ENCODE data around the gene SLC4A7. TPM values are rescaled to one million over a fixed set of nuclear protein-coding genes. Genes with fewer than 3 reads are reported as not detected.
"Not testable (repeated sequence)": the region's sequence is repeated elsewhere in the genome, so short reads cannot be mapped to it uniquely, and the experiment has no call there.

Gene SLC4A7
- polyA plus RNA-seq, 12 donors = 11.5 to 22.3 (median 16.2) TPM; not detected in 1

DNA sequence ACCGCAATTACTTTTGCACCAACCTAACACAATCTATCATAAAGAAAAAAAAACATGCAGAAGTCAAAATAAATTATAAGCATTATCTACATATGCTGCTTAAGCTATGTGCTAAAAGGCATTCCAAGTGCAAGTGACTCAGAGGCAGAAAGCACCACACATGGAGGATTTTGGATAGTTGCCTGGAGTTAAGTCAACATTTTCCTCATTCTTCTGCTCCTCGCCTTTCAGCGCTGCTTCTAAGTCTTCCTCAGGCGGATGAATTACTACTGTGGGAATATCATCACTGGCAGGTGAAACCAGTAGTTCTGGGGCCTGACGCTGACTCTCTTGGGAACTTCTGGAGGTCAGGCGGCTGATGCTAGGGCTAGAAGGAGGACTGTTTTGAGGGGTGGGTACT is 53.1 kb downstream of the SLC4A7 start:
- peak; percentile 60 for DNase-seq

DNA sequence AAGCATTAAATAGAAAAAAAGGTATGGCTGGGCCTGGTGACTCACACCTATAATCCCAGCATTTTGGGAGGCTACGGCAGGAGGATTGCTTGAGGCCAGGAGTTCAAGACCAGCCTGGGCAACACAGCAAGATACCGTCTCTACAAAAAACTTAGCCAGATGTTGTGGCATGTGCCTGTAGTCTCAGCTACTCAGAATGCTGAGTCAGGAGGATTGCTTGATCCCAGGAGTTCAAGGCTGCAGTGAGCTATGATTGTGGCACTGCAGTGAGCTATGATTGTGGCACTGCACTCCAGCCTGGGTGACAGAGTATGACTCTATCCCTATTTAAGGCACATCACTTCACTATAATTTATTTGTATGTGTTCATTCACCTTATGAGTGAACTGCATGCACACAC is 54.3 kb downstream of the SLC4A7 start:
- no peak for DNase-seq

GRCh38 chr3:27428446-27428845 is 55.7 kb downstream of the SLC4A7 start:
- DNase-seq = no peak

GRCh38 chr3:27426926-27427325 is 57.3 kb downstream of the SLC4A7 start:
- DNase-seq = no peak

DNA sequence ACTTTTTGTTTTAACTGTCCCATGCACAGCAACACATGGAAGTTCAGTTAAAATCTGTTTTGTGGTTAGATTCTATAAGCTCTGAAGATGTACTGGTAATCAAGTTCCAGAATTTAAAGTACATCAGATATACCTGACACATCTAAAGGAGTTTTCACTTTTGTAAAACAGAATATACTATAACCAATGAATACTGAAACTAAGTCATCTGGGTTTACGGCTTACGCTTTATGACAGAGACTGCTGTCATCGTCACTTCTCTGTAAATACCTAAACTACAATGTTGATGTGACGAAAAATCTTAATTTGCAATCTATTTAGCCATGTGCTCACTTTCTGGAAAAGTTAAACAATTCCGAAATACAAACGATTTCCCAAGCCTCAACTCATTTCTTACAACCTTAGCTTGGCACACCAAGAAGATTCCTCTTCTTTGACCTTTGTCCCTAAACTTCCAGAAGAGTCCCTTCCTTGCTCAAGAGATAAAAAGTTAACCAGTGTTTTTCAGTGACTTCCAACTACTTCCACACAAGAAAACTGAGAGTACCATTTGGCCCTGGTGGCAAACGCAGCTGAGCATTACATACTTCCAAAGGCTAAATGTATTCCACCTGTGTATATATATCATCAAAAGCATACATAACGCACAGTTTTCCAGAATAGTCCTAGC is 58.2 kb downstream of the SLC4A7 start:
- no peak for DNase-seq

GRCh38 chr3:27424812-27425521 is 59.2 kb downstream of the SLC4A7 start:
- DNase-seq = not testable (repeated sequence)

GRCh38 chr3:27423463-27423862 is 60.7 kb downstream of the SLC4A7 start:
- DNase-seq = no peak

- no peak for DNase-seq
These were observed 61.6 kb downstream of the SLC4A7 start for GRCh38 chr3:27422617-27423016.

GRCh38 chr3:27415202-27415601 is 69.0 kb downstream of the SLC4A7 start:
- no peak for DNase-seq

GRCh38 chr3:27392950-27393679 is 91.1 kb downstream of the SLC4A7 start:
- DNase-seq = no peak

- DNase-seq = not testable (repeated sequence)
These were observed 91.8 kb downstream of the SLC4A7 start for GRCh38 chr3:27392414-27392813.

GRCh38 chr3:27391796-27392195 is 92.4 kb downstream of the SLC4A7 start:
- no peak for DNase-seq

DNA sequence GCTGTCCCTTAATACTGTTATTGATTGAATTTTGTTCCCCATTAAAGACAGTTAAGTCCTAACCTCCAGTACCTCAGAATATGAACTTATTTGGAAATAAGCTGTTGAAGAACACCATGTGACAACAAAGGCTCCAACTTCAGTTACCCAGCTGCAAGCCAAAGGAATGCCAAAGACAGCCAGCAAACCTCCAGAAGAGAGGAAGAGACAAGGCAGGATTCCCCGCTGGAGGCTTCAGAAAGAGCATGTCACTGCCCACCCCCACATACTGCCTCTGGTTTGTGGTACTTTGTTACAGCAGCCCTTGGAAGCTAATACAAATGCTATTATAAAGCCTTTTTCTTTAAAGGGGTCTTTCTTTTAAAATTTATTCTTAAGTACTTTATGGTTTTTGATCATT is 96.6 kb downstream of the SLC4A7 start:
- DNase-seq = no peak

GRCh38 chr3:27385504-27385903 is 98.7 kb downstream of the SLC4A7 start:
- DNase-seq = no peak

DNA sequence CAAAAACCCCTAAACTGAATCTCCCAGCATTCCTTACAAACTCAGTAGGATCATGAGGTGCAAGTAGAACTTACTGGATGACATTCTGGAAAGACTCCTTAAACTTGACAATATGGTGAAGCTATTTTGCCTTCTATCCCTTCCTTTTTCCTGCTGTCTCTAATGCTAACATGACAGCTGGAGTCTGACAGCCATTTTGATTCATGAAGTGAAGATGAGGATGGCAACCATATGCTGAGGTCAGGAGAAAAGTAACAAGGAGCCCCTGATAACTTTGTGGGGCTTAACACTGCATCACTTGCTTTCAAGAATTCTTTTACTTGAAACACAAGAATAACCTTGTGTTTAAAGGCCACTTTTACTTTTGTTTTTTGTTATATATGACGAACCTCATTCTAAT is 100.0 kb downstream of the SLC4A7 start:
- no peak for DNase-seq

DNA sequence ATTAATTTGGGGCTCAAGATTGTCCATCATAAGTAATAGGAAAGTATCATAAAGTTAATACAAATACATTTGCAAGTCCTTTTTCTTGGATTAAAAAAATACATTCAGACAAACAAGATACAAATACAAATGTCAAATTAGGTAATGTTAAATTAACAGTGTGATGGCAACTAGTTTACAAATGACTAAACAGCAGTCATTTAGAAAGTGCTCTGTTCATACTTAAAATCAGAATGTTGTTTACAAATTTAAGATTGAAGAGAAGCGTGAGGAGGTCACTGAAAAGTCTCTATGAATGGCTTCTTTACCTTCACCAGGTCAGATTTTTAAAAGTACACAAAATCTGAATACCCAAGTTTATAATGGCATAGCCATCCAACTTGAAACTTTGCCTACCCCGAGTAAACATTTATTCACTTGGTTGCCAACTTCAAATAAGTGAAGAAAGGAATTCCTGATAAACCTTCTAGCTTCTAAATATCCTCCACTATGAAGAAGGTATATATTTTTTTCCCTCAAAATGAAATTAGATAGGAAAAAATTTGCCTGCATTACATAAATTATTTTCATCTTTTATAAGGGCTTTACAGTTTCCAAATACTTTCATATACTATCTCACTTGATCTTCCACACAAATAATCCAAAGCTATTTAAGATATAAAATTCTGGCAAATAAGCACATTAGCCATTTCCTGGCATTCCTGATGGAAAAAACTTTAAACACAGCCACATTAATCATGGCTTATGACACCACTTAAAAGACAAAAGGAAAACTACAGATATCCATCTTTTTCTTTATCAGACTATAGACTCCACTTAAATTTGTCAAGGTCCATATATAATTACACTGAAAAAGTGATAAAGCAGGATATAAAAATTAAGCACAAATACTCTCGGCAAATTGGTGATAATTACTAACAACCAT is 103.5 kb downstream of the SLC4A7 start:
- DNase-seq = no peak

DNA sequence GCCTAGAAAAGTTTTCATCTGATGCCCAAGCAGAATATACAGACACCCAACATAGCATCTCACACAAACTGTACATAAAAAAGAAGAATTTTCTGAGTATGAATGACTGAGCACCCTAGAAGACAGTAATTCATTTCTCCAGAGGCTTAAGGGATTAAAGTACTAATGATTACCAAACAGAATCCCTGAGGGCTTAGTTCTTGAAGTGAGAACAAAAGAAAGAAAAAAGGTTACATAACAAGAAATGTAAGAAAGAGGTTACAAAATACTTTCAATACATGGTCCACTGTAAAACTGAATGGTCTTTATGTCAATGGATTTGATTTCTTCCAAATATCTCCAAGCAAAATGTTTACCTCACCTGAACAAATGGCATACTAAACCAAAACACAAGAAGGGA is 105.9 kb downstream of the SLC4A7 start:
- no peak for DNase-seq

- no peak for DNase-seq
These were observed 107.9 kb downstream of the SLC4A7 start for GRCh38 chr3:27376109-27376772.

DNA sequence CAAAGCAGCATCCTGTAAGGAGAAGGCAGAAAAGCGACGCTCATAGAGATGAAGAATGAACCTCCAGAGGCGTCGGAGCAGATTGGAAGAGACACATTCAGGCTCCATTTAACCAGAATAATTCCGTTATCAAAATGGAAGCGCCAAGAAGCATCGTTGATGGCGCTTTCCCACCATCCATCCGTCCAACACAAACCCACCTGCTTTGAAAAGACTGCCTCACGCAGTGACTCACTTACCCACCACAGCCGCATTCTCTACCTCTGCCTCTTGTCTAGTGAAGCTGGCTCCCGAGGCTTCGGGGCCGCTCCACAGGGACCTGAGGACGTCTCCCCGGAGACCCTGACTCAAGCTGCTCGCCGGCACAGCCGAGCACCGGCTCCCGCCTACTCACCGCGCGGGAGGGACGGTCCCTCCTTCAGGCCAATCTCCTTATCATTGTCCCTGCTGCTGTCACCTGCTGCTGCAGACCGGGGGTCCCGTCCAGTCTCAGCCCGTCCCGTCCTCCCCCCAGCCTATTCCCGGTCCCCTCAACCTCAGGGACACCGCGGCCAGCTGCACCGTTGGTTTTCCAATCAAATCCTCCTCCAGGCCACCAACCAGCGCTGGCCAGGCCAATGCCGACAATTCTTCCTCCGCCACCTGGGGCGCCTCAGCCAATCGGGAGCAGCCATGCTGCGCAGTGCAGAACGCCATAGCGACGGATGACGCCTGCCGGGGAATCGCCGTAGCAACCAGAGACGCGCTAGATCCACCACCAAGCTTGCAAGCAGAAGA is 115.2 kb downstream of the SLC4A7 start, which contains the start of gene NEK10:
Gene NEK10, minus strand, starts transcription at position 553 of the 777 bp plus-strand sequence. CDS start 16,501 bp downstream, outside the sequence.
- peak; percentile 89 for DNase-seq

- no peak for DNase-seq
These were observed 118.1 kb downstream of the SLC4A7 start for GRCh38 chr3:27366062-27366591.
